Loucy (cell line): Measurements from ENCODE around the gene EGFLAM.

Experiments used
- H2AFZ ChIP-seq: fragments of 200-600 bp; sonication (generic); 2 replicates; pipeline ENCODE4 v1.6.0; 2016; ENCODE audit warnings: antibody characterized with exemption, mild to moderate bottlenecking, low read length, moderate library complexity
- H3F3A ChIP-seq: fragments of 200-600 bp; 2 replicates; pipeline ENCODE4 v1.6.0; 2016; ENCODE audit warnings: antibody characterized with exemption, low read depth, mild to moderate bottlenecking
- H3K27me3 ChIP-seq: fragments of 200-600 bp; sonication (generic); 2 replicates; pipeline ENCODE4 v1.6.1; 2014; ENCODE audit warnings: low read length, mild to moderate bottlenecking; ENCODE audit not compliant: insufficient read depth, poor library complexity, severe bottlenecking
- H3K36me3 ChIP-seq: fragments of 200-600 bp; sonication (generic); 2 replicates; pipeline ENCODE4 v1.6.1; 2016; ENCODE audit warnings: low read length; ENCODE audit not compliant: insufficient read depth
- H3K4me1 ChIP-seq: fragments of 200-600 bp; sonication (generic); 2 replicates; pipeline ENCODE4 v1.5.1; 2014; ENCODE audit warnings: low read length, mild to moderate bottlenecking; ENCODE audit not compliant: insufficient read depth, poor library complexity, severe bottlenecking
- H3K4me2 ChIP-seq: fragments of 200-600 bp; sonication (generic); 2 replicates; pipeline ENCODE4 v1.6.0; 2014; ENCODE audit warnings: antibody characterized with exemption, low read length, low read depth, mild to moderate bottlenecking; ENCODE audit not compliant: poor library complexity, severe bottlenecking
- H3K4me3 ChIP-seq: fragments of 200-600 bp; sonication (generic); 2 replicates; pipeline ENCODE4 v1.5.1; 2014; ENCODE audit warnings: low read length, mild to moderate bottlenecking, mixed read lengths; ENCODE audit not compliant: poor library complexity, severe bottlenecking
- H3K79me2 ChIP-seq: fragments of 200-600 bp; sonication (generic); 2 replicates; pipeline ENCODE4 v1.6.1; 2014; ENCODE audit warnings: low read length; ENCODE audit not compliant: insufficient read depth
- H3K9ac ChIP-seq: fragments of 200-600 bp; sonication (generic); 2 replicates; pipeline ENCODE4 v1.6.0; 2014; ENCODE audit warnings: mild to moderate bottlenecking, low read depth, low read length, moderate library complexity; ENCODE audit not compliant: poor library complexity, severe bottlenecking
- H3K9me2 ChIP-seq: fragments of 200-600 bp; sonication (generic); replicated peaks from 2 replicates; pipeline ENCODE4 v1.6.1; 2016; ENCODE audit warnings: low read depth, low read length, mixed read lengths
- H3K9me3 ChIP-seq: fragments of 200-600 bp; sonication (generic); 2 replicates; pipeline ENCODE4 v1.6.1; 2014; ENCODE audit warnings: mild to moderate bottlenecking, antibody characterized with exemption, low read length, low read depth; ENCODE audit not compliant: insufficient read depth
- H4K20me1 ChIP-seq: fragments of 200-600 bp; sonication (generic); 2 replicates; pipeline ENCODE4 v1.6.0; 2014; ENCODE audit warnings: antibody characterized with exemption, low read length, mild to moderate bottlenecking; ENCODE audit not compliant: insufficient read depth, poor library complexity, severe bottlenecking
- EZH2phosphoT487 ChIP-seq: fragments of 200-600 bp; IDR thresholded peaks from 2 replicates; pipeline ENCODE4 v1.6.1; 2018; ENCODE audit warnings: antibody characterized with exemption, mild to moderate bottlenecking, moderate library complexity, borderline replicate concordance
- TF ChIP-seq, protein P1 (sequence below): fragments of 200-600 bp; sonication (generic); conservative IDR thresholded peaks from 2 replicates; pipeline ENCODE4 v1.5.1; 2014; ENCODE audit warnings: mild to moderate bottlenecking, antibody characterized with exemption, low read length

Gene EGFLAM

GRCh38 chr5:38500573-38501260 lies 242.4 kb downstream of the EGFLAM start:
- Histone ChIP-seq H4K20me1 (no peaks in the 10 kb centered on the region), H3K4me3 (no peak overlapping the region), H3K79me2 (no peaks in the 10 kb centered on the region), H3K9me2 (no peaks in the 10 kb centered on the region), H3K4me1 (no peaks in the 10 kb centered on the region), H2AFZ (no peak overlapping the region), H3F3A (no peaks in the 10 kb centered on the region), H3K9ac (no peak overlapping the region), H3K4me2 (no peak overlapping the region), H3K9me3 (no peaks in the 10 kb centered on the region), H3K36me3 (no peaks in the 10 kb centered on the region), H3K27me3 (no peaks in the 10 kb centered on the region)
- TF ChIP-seq, protein P1, sequence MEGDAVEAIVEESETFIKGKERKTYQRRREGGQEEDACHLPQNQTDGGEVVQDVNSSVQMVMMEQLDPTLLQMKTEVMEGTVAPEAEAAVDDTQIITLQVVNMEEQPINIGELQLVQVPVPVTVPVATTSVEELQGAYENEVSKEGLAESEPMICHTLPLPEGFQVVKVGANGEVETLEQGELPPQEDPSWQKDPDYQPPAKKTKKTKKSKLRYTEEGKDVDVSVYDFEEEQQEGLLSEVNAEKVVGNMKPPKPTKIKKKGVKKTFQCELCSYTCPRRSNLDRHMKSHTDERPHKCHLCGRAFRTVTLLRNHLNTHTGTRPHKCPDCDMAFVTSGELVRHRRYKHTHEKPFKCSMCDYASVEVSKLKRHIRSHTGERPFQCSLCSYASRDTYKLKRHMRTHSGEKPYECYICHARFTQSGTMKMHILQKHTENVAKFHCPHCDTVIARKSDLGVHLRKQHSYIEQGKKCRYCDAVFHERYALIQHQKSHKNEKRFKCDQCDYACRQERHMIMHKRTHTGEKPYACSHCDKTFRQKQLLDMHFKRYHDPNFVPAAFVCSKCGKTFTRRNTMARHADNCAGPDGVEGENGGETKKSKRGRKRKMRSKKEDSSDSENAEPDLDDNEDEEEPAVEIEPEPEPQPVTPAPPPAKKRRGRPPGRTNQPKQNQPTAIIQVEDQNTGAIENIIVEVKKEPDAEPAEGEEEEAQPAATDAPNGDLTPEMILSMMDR = no peak
- no peak for TF ChIP-seq EZH2phosphoT487

GRCh38 chr5:38506302-38506701 lies 247.9 kb downstream of the EGFLAM start:
- Histone ChIP-seq H3K4me1 (no peaks in the 10 kb centered on the region), H4K20me1 (no peaks in the 10 kb centered on the region), H3K9me2 (no peaks in the 10 kb centered on the region), H3K4me3 (no peak overlapping the region), H3K36me3 (no peaks in the 10 kb centered on the region), H3F3A (no peaks in the 10 kb centered on the region), H2AFZ (no peak overlapping the region), H3K9me3 (no peaks in the 10 kb centered on the region), H3K9ac (no peak overlapping the region), H3K27me3 (no peaks in the 10 kb centered on the region), H3K79me2 (no peaks in the 10 kb centered on the region), H3K4me2 (no peak overlapping the region)
- no peak for TF ChIP-seq EZH2phosphoT487
- TF ChIP-seq, protein P1 = no peak

DNA sequence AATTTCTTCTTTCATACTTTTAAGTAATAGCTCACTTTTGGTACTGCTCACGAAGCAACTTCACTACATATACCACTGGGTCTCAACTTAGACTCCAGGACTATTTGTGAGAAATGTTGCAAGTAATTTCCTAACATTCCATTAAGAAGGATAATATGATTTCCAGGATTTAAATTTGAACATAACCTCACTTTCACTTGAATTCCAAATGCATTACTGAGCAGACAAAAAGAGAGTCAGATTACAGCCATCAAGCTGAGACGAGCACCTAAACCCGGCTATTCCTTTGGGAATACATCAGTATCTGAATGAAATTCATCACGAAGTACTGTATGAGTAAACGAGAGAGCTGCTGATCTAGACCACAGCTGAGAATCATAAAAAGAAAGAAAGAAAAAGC lies 250.8 kb downstream of the EGFLAM start:
- no peaks in the 10 kb centered on the region for H3K9me3 ChIP-seq
- no peaks in the 10 kb centered on the region for H3K4me1 ChIP-seq
- H3K4me3 ChIP-seq = no peak overlapping the region
- no peaks in the 10 kb centered on the region for H3K9me2 ChIP-seq
- no peaks in the 10 kb centered on the region for H3K36me3 ChIP-seq
- H2AFZ ChIP-seq = no peak overlapping the region
- no peaks in the 10 kb centered on the region for H3K27me3 ChIP-seq
- no peak overlapping the region for H3K9ac ChIP-seq
- no peaks in the 10 kb centered on the region for H4K20me1 ChIP-seq
- H3K4me2 ChIP-seq = no peak overlapping the region
- TF ChIP-seq, protein P1 = no peak
- TF ChIP-seq EZH2phosphoT487 = no peak
- H3K79me2 ChIP-seq = no peaks in the 10 kb centered on the region
- no peaks in the 10 kb centered on the region for H3F3A ChIP-seq
